ENCODE data around the gene TUBGCP2.
A peak's percentile ranks its signal among the peaks of the same experiment; 100 is the strongest.
"Not testable (repeated sequence)": the region's sequence is repeated elsewhere in the genome, so short reads cannot be mapped to it uniquely, and the experiment has no call there.

TUBGCP2 gene

GRCh38 chr10:133325440-133326222, 17.0 kb upstream of the TUBGCP2 start:
- peak in 2 of 51 donors; percentile 20 to 34 for DNase-seq

DNA sequence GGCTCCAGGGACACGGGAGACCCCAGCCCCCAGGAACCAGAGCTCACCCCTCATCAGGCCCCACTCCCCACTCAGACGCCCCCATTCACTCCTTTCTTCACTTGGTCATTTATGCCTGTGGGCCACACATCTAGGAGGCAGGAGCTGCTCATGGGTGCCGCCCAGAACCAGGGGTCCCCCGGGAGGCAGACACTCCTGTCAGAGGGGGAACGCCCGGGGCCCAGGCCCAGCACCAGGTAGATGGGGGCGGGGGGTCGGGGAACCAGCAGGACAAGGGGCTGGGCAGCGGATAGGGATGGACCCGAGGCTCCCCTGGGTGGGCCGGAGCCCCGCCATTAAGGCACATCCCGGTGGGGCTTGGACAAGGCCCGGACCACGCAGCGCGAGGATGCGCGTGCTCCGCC, 16.2 kb upstream of the TUBGCP2 start:
- DNase-seq = no peak

- peak in 18 of 51 donors; percentile 28 to 73 (median 48) for DNase-seq
These were observed 15.6 kb upstream of the TUBGCP2 start for GRCh38 chr10:133324198-133324792.

DNA sequence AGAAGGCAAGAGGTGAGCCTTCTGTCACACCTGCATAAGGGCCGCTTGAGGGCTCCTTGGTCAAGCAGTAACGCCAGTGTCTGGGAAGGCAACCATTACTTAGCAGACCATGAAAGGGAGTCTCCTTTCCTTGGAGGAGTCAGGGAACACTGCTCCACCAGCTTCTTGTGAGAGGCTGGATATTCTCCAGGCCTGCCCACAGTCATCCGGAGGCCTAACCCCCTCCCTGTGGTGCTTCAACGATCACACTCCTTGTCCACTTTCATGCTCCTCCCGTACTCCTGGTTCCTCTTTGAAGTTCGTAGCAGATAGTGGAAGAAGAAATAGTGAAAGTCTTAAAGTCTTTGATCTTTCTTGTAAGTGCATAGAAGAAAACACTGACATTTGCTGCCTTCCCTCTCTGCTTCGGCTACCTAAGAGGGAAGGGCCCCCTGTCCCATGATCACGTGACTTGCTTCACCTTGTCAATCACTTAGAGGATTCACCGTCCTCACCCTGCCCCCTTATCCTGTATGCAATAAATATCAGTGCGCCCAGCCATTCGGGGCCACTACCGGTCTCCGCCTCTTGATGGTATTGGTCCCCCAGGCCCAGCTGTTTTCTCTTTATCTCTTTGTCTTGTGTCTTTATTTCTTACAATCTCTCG, 13.5 kb upstream of the TUBGCP2 start:
- DNase-seq = not testable (repeated sequence)

- DNase-seq = not testable (repeated sequence)
These were observed 12.3 kb upstream of the TUBGCP2 start for GRCh38 chr10:133320852-133321422.

DNA sequence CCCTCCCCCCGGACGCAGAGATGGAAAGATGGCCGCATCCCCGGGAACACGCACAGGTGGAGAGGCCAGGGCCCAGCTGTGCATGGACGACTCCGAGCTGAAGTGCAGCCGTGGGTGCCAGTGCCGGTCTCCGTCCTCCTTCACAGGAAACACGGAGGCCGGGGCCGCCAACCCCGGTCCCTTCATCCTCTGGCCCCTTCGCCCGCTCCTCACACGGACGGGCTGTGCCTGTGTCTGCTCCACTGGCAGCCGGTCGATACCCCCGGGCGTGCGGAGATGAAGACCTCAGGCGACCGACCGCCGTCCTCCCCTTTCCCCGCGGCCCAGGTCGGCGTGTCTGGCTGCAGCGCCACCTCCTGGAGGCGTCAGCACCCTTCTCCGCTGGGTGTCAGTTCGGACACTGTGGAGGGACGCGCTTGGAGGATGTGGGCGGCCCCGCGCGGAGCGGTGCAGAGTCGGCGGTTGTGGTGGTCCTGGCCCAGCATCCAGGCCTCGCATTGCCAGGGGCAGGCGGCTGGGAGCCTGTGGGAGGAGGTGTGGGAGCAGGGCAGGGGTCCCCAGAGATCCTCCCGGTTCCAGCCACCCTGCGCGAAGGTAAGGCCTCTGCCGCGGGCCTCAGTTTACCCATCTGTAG, 9.9 kb upstream of the TUBGCP2 start:
- DNase-seq = peak in 27 of 51 donors; percentile 9 to 73 (median 40)

- no peak for DNase-seq
These were observed 8.1 kb upstream of the TUBGCP2 start for GRCh38 chr10:133316732-133317131.

DNA sequence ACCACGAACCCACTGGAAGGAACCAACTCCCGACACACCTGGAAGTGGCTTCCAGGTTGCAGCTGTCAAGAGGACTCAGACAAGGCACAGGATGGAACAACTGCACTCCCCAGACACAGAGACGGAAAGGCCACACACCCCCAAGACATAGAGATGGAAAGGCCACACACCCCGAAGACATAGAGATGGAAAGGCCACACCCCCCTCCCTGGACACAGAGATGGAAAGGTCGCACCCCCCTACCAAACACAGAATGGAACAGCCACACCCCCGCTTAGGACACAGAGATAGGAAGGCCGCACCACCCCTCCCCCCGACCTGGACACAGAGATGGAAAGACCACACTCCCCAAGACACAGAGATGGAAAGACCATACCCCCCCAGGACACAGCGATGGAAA, 7.6 kb upstream of the TUBGCP2 start:
- no peak for DNase-seq

DNA sequence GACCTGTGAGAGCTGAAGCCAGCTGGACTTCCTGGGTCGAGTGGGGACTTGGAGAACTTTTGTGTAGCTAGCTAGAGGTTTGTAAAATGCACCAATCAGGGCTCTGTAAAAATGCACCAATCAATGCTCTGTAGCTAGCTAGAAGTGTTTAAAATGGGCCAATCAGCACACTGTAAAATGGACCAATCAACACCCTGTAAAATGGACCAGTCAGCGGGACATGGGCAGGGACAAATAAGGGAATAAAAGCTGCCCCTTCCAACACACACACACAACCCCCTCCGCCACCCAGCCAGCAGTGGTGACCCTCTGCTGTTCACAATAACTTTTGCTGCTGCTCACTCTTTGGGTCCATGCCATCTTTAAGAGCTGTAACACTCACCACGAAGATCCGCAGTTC, 7.2 kb upstream of the TUBGCP2 start:
- DNase-seq = no peak

- no peak for DNase-seq
These were observed 6.2 kb upstream of the TUBGCP2 start for GRCh38 chr10:133314911-133315310.

- DNase-seq = no peak
These were observed 4.5 kb upstream of the TUBGCP2 start for GRCh38 chr10:133313192-133313591.

- DNase-seq = no peak
These were observed 4.1 kb upstream of the TUBGCP2 start for GRCh38 chr10:133312769-133313145.

DNA sequence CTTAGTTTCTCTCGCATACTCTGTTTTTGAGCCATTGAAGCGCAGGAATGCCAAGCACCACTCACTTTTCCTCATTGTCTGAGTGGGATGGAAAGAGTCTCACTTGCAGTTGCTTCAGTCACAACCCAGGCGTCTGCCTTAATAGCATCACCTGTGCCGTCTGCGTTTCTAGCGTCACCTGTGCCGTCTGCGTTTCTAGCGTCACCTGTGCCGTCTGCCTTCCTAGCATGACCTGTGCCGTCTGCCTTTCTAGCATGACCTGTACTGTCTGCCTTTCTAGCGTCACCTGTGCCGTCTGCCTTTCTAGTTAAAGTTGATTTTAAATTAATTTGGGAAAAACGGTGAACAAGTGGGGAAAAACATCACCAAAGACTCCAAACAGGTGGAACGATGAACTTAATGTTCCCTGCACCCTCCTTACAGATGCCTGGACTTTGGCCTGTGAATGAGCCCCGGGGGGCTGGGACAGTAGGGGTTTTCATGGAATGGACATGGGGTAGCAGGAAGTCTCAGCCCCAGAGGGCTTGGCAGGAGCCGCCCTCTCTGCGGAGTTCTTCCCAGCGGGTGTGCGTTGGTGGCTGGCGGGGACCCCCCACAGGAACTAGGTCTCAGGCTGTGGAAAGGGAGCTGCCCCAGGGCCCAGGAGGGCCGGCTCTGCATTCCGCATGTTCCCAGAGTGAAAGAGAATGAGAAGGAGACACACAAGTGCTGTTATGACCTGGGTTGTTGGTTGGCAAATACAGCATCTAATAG, 3.5 kb upstream of the TUBGCP2 start:
- no peak for DNase-seq

GRCh38 chr10:133311570-133311969, 2.9 kb upstream of the TUBGCP2 start:
- no peak for DNase-seq

DNA sequence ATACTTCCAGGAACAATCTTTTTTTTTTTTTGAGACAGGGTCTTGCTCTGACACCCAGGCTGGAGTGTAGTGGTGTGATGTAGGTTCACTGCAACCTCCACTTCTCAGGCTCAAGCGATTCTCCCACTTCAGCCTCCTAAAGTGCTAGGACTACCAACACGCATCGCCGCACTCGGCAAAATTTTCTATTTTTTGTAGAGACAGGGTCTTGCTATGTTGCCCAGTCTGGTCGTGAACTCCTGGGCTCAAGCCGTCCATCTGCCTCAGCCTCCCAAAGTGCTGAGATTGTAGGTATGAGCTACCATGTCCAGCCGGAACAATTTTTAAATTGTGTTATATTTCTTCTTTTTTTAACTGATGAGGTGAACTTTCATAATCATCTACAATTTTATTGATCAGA, 2.1 kb upstream of the TUBGCP2 start:
- DNase-seq = no peak

- DNase-seq = no peak
These were observed 1.7 kb upstream of the TUBGCP2 start for GRCh38 chr10:133310399-133310755.

DNA sequence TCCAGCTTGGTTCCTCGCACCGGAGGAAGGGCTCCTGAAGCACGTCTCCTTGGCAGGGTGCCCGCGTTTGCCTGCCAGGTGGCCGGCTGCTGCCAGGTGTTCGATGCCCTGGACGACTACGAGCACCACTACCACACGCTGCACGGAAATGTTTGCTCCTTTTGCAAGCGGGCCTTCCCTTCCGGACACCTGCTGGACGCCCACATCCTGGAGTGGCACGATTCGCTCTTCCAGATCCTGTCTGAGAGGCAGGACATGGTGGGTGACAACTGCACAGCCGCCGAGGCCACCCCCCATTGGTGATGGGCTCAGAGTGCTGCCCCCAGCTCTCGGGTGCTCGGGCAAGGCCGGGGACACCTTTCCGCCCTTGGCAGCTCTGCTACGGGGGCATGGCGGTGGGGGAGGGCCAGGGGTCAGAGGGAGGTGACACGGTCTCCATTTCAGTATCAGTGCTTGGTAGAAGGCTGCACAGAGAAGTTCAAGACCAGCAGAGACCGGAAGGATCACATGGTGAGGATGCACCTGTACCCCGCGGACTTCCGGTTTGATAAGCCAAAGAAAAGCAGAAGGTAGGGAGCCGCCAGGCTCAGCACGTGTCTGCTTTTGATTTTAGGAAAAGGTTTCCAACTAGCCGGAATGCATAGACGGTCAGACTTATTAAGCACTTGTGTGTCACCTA, 1.2 kb upstream of the TUBGCP2 start:
- DNase-seq = no peak

GRCh38 chr10:133309100-133309719, 538 bp upstream of the TUBGCP2 start:
- DNase-seq = peak in 47 of 51 donors; percentile 60 to 96 (median 87)

DNA sequence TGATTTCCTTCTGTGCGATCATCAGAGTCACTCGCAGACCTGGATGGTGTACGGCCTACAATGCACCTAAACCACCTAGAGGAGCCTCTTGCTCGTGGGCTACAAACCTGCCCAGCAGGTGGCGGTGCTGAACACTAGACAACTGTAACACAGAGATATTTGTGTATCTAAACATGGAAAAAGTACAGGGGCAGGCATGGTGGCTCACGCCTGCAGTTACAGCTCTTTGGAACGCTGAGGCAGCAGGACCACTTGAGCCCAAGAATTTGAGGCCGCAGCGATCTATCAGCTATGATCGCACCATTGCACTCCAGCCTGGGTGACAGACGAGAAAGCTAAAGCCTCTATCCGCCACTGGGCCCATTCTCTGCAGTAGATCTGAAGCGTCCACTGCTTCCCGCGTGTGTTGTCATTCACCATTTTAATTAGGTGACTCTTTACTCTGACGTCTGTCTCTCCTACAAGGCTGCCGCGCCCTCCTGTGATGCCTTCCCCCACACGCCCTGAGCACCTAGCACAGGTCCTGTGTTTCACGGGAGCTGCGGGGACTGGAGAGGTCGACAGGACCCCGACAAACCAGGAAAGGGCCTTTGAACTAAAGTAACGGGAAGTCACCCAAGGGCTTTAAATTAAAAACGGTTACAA, 774 bp downstream of the TUBGCP2 start:
- DNase-seq = peak in 13 of 51 donors; percentile 12 to 48 (median 35)

Data from hypothalamus (tissue), 51 donors.